GM13976 (cell line): ENCODE data around the gene MAFF.

Source experiments
- DNase-seq: peaks from one replicate; pipeline ENCODE4 v3.0.0; 2012; ENCODE audit warnings: low spot score
- in situ Hi-C: fragments of 300-500 bp; cut with MboI; formaldehyde crosslinking; loops from one replicate; pipeline ENCODE4 v1.12.0; 2022; ENCODE audit warnings: low sequenced_read_pairs, mixed read lengths, inconsistent platforms; ENCODE audit not compliant: unreplicated experiment
- TF ChIP-seq, protein P1 (sequence below): IDR thresholded peaks from 2 replicates; pipeline ENCODE4 v1.5.1; 2012; ENCODE audit warnings: borderline replicate concordance, mild to moderate bottlenecking; ENCODE audit not compliant: insufficient read depth; ENCODE audit errors: extremely low read depth, missing control alignments, control extremely low read depth

The MAFF gene

DNA sequence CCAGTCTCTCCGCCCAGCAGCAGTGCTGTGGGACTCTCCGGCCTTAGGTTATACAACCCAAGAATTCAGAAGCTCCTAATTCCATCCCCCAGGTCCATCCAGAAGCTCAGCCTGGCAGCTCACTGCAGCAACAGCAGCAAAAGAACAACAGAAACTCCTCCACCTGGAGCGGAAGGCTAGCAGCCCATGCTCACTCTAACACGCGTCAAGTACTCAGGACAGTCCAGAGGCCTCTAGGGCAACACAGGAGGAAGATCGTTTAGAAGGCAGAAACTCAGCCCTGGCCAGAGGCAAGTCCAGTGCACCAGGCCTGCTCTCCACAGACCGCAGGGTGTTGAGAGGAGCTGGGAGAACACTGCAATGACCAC, 37.3 kb upstream of the MAFF start:
- TF ChIP-seq, protein P1, sequence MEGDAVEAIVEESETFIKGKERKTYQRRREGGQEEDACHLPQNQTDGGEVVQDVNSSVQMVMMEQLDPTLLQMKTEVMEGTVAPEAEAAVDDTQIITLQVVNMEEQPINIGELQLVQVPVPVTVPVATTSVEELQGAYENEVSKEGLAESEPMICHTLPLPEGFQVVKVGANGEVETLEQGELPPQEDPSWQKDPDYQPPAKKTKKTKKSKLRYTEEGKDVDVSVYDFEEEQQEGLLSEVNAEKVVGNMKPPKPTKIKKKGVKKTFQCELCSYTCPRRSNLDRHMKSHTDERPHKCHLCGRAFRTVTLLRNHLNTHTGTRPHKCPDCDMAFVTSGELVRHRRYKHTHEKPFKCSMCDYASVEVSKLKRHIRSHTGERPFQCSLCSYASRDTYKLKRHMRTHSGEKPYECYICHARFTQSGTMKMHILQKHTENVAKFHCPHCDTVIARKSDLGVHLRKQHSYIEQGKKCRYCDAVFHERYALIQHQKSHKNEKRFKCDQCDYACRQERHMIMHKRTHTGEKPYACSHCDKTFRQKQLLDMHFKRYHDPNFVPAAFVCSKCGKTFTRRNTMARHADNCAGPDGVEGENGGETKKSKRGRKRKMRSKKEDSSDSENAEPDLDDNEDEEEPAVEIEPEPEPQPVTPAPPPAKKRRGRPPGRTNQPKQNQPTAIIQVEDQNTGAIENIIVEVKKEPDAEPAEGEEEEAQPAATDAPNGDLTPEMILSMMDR = no peak
- no peak for DNase-seq
- in situ Hi-C loops = no loop called here

DNA sequence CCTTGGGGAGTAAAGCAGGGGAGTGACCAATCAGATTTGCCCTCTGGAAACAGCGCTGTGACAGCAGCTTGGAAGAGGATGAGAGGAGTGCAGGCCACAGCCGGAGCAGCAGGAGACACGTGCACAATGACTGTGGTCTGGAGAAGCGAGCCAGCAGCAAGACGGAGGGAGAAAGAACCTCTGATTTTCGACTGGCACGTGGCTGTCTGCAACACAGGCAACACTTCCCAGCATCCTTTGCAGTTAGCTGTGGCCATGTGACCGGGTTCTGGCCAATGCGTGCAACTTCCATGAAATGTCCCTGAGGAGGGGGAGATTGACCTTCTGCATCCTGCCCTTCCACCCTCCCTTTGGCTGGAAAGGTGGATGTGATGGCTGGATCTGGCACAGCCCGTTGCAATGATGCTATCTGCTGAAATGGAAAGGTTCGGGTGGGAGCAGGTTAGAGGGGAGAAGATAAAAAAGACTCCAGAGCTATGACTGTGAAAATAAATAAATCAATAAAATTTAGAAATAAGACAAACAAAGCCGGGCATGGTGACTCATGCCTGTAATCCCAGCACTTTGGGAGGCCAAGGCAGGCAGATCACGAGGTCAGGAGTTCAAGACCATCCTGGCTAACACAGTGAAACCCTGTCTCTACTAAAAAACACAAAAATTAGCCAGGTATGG, 35.7 kb upstream of the MAFF start:
- in situ Hi-C loops = no loop called here
- TF ChIP-seq, protein P1 = no peak
- DNase-seq = no peak

DNA sequence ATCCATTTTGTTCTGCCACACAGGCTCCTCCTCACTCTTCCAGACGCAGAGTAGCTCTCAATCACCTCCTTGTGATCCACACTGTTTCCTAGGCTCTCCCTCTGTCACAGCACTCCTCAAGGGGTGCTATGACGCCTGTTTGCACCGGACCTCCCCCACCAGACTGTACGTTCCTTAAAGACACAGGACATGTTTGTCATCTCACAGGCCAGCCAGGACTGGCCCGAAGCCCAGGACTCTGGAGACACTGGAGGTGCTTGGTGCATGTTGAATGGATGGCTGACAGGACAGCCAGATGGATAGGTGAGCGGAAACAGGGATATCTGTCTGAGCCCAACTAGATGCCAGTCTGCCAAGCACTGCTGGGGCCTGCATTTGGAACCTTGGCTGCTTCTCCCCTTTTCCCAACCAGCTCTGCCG, 33.8 kb upstream of the MAFF start:
- TF ChIP-seq, protein P1 = no peak
- DNase-seq = no peak
- in situ Hi-C loops = no loop called here

DNA sequence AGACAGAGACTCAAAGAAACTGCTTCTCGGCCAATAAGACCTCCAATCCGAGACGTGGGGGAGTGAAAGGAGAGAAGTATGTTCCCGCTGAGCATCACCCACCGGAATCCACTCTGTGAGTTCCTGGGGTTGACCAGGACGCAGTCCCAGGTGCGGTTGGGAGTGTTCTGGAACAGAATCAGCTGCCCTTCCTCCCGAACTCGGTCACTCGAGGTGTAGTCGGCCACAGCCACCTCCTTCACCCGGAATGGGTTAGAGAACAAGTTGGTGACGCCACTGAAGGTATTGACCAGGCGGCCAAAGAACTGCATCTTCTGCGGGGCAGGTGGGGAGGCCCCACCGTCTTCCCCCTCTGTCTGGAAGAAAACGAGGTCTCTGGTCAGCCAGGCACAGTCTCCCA, 32.7 kb upstream of the MAFF start:
- TF ChIP-seq, protein P1 = no peak
- in situ Hi-C loops = no loop called here
- DNase-seq = no peak

DNA sequence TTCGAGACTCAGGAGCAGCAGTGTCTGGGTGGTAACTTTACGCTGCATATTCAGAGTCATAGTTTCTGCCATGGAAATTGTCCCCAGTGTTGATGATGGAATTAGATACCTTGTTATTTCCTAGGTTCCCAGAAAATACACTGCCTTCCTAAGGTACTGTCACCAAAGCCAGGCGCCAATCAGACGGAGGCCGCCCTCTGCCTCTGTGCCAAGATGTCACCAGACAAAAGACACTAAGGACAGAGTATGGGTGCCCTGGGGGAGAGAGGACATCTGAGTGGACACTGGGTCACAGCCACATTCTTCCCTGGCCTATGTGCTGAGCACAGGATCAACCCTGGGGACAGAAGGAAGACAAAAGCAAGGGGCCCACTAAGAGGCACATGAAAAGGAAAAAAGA, 31.3 kb upstream of the MAFF start:
- TF ChIP-seq, protein P1 = no peak
- in situ Hi-C loops = no loop called here
- no peak for DNase-seq

DNA sequence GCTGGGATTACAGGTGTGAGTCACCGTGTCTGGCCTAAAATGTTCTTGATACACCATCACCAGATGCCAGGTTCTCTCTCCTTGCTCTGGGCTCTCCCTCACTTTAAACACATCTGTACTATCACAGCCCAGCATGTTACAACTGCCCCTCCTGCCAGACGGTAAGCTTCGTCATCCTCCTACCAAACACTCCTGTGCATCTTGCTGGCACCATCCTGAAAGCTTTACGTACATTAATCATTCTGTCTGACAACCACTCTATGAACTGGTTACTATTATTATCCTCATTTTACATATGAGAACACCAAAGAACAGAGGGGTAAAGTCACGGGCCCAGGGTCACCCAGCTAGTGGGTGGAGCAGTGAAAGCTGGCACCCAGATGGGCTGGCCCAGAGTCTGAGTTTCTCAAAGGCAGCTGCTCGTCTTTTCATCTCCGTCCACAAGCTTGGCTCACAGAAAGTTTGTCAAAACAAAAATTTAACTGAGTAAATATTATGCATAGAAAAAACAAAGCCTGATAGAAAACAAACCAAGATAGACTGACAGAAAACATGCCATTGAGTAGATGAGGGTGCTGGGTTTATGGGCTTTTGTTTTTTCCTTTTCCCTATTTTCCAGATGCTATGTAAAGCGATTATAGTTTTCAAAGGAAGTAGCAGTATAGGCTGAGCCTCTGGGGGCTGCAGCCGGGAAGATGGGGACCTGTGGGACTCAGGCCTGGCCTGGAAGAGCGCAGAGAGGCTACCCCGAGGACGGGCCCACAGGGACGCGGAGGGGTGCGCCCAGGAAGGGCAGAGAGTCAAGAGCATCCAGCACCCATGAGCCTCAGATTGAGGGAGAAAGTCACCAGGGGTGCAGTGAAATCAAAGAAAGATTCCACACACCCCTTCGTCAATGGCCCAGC, 29.6 kb upstream of the MAFF start:
- no peak for DNase-seq
- TF ChIP-seq, protein P1 = no peak
- in situ Hi-C loops = no loop called here
